Measurements from ENCODE around the gene ORM2.

ORM2 gene

DNA sequence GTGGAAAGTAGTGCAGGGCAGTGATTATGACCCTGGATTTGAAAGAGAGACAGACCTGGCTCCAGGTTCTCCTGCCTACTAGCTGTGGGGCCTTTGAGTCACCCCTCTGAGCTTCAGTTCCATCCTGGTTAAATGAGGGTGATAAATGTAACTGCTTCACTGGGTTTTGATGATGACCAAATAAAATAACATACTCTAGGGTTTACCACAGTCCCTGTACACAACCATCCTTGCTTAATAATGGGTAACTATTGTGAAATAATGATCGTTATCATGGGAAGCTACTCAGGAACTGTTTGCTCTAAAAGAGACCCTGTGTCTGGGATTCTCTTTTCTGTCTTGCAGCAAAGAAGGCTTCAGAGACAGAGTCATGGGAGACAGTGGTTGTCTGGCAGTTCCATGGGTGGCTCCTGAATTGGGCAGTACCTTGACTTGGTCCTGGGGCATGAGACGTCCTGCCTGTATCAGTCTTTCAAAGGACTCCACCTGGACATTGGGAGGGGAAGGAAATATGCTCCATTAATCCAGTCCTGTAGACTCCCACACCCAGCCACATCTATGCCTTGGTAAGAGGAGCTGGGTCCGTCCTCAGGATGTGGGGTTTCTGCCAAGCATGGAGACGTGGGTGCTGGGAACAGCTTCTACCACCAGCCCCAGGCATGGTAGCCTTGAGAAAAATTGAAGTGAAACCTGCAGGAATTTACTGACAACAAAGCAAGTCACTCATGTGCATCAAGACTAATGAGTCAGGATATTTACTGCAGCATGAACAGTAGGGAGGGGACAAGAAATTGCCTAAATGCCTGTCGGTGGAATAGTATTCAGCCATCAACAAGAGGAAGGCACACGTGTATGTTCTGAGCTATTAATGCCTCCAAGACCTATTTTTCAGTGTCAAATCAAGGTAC lies 34.7 kb downstream of the ORM2 start:
- Histone ChIP-seq H3K4me1 (ENCODE audit: insufficient read depth, low read length, poor library complexity, severe bottlenecking) (peaks cover 14% of the 10 kb centered on the region), H3K4me2 (ENCODE audit: low read depth, low read length, poor library complexity, severe bottlenecking) (no peak overlapping the region), H3K27me3 (ENCODE audit: insufficient read depth, low read length, poor library complexity, severe bottlenecking) (no peaks in the 10 kb centered on the region), H3F3A (ENCODE audit: low read depth) (no peaks in the 10 kb centered on the region), H3K79me2 (ENCODE audit: insufficient read depth, low read length) (peaks cover 14% of the 10 kb centered on the region), H3K9me2 (replicated peaks; ENCODE audit: low read depth, low read length) (no peaks in the 10 kb centered on the region), H4K20me1 (ENCODE audit: insufficient read depth, low read length, poor library complexity, severe bottlenecking) (no peaks in the 10 kb centered on the region), H3K36me3 (ENCODE audit: insufficient read depth, low read length) (peaks cover 95% of the 10 kb centered on the region; the same call in 1 of the 2 replicates), H3K4me3 (ENCODE audit: low read length, poor library complexity, severe bottlenecking) (no peak overlapping the region), H3K9ac (ENCODE audit: low read depth, low read length, poor library complexity, severe bottlenecking) (no peak overlapping the region), H2AFZ (ENCODE audit: low read length) (no peak overlapping the region), H3K9me3 (ENCODE audit: insufficient read depth, low read depth, low read length) (no peaks in the 10 kb centered on the region)
- TF ChIP-seq EZH2phosphoT487 (IDR thresholded peaks at IDR 0.05; ENCODE audit: borderline replicate concordance), result no peak
- TF ChIP-seq, protein P1, sequence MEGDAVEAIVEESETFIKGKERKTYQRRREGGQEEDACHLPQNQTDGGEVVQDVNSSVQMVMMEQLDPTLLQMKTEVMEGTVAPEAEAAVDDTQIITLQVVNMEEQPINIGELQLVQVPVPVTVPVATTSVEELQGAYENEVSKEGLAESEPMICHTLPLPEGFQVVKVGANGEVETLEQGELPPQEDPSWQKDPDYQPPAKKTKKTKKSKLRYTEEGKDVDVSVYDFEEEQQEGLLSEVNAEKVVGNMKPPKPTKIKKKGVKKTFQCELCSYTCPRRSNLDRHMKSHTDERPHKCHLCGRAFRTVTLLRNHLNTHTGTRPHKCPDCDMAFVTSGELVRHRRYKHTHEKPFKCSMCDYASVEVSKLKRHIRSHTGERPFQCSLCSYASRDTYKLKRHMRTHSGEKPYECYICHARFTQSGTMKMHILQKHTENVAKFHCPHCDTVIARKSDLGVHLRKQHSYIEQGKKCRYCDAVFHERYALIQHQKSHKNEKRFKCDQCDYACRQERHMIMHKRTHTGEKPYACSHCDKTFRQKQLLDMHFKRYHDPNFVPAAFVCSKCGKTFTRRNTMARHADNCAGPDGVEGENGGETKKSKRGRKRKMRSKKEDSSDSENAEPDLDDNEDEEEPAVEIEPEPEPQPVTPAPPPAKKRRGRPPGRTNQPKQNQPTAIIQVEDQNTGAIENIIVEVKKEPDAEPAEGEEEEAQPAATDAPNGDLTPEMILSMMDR (conservative IDR thresholded peaks at IDR 0.05; ENCODE audit: low read length), result no peak

GRCh38 chr9:114365194-114365593 lies 35.5 kb downstream of the ORM2 start:
- no peaks in the 10 kb centered on the region for H4K20me1 ChIP-seq (ENCODE audit: insufficient read depth, low read length, poor library complexity, severe bottlenecking)
- peaks cover 22% of the 10 kb centered on the region for H3K4me1 ChIP-seq (ENCODE audit: insufficient read depth, low read length, poor library complexity, severe bottlenecking)
- H3K4me3 ChIP-seq (ENCODE audit: low read length, poor library complexity, severe bottlenecking), result no peak overlapping the region
- TF ChIP-seq EZH2phosphoT487 (IDR thresholded peaks at IDR 0.05; ENCODE audit: borderline replicate concordance), result no peak
- TF ChIP-seq, protein P1 (conservative IDR thresholded peaks at IDR 0.05; ENCODE audit: low read length), result no peak
- H3F3A ChIP-seq (ENCODE audit: low read depth), result no peaks in the 10 kb centered on the region
- H3K9me3 ChIP-seq (ENCODE audit: insufficient read depth, low read depth, low read length), result no peaks in the 10 kb centered on the region
- H3K9ac ChIP-seq (ENCODE audit: low read depth, low read length, poor library complexity, severe bottlenecking), result no peak overlapping the region
- no peaks in the 10 kb centered on the region for H3K27me3 ChIP-seq (ENCODE audit: insufficient read depth, low read length, poor library complexity, severe bottlenecking)
- H3K79me2 ChIP-seq (ENCODE audit: insufficient read depth, low read length), result peaks cover 22% of the 10 kb centered on the region
- no peak overlapping the region for H2AFZ ChIP-seq (ENCODE audit: low read length)
- no peak overlapping the region for H3K4me2 ChIP-seq (ENCODE audit: low read depth, low read length, poor library complexity, severe bottlenecking)
- H3K36me3 ChIP-seq (ENCODE audit: insufficient read depth, low read length), result peaks cover 95% of the 10 kb centered on the region; the same call in 1 of the 2 replicates
- no peaks in the 10 kb centered on the region for H3K9me2 ChIP-seq (replicated peaks; ENCODE audit: low read depth, low read length)

DNA sequence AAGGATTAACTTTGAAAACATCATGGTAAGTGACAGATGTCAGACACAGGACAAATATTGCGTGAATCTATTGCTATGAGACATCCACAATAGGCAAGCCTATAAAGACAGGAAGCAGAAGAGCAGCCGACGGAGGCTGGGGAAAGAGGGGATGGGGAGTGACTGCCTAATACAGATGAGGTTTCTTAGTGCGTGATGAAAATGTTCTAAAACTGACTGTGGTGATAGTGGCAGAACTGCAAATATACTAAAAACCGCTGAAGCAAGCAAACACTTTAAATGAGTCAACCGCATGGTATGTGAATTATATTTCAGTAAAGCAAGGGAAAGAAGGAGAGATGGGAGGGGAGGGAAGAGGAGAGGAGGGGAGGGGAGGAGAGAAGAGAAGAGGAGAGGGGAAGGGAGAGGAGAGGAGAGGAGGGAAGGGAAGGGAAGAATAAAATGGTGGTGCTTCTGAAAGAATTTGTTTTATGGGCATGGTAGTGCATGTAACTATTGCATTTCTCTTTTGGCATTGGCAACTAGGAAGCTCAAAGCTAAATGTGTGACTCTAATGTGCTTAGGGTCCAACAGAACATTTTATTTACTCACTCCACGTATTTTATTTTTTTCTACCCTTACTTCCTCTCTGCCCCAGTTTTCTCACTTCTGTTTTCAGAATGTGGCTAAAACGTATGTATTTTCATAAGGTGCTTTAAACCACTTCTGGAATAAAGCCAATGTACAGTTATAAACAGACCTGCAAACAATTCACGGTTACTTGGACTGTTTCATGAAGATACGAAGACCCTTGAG lies 36.9 kb downstream of the ORM2 start:
- peaks cover 86% of the 10 kb centered on the region; the same call in 1 of the 2 replicates for H3K36me3 ChIP-seq (ENCODE audit: insufficient read depth, low read length)
- no peak overlapping the region for H3K4me2 ChIP-seq (ENCODE audit: low read depth, low read length, poor library complexity, severe bottlenecking)
- H3F3A ChIP-seq (ENCODE audit: low read depth), result no peaks in the 10 kb centered on the region
- H4K20me1 ChIP-seq (ENCODE audit: insufficient read depth, low read length, poor library complexity, severe bottlenecking), result no peaks in the 10 kb centered on the region
- H2AFZ ChIP-seq (ENCODE audit: low read length), result no peak overlapping the region
- TF ChIP-seq EZH2phosphoT487 (IDR thresholded peaks at IDR 0.05; ENCODE audit: borderline replicate concordance), result no peak
- TF ChIP-seq, protein P1 (conservative IDR thresholded peaks at IDR 0.05; ENCODE audit: low read length), result no peak
- H3K4me1 ChIP-seq (ENCODE audit: insufficient read depth, low read length, poor library complexity, severe bottlenecking), result peaks cover 35% of the 10 kb centered on the region
- H3K4me3 ChIP-seq (ENCODE audit: low read length, poor library complexity, severe bottlenecking), result no peak overlapping the region
- H3K79me2 ChIP-seq (ENCODE audit: insufficient read depth, low read length), result peaks cover 32% of the 10 kb centered on the region
- H3K9me2 ChIP-seq (replicated peaks; ENCODE audit: low read depth, low read length), result no peaks in the 10 kb centered on the region
- no peak overlapping the region for H3K9ac ChIP-seq (ENCODE audit: low read depth, low read length, poor library complexity, severe bottlenecking)
- no peaks in the 10 kb centered on the region for H3K9me3 ChIP-seq (ENCODE audit: insufficient read depth, low read depth, low read length)
- no peaks in the 10 kb centered on the region for H3K27me3 ChIP-seq (ENCODE audit: insufficient read depth, low read length, poor library complexity, severe bottlenecking)

All from Loucy (cell line).